ENCODE data around the gene MT2A.

GRCh38 chr16:56564793-56565477 lies 43.4 kb upstream of the MT2A start, which contains the start of gene MT4:
- no peak for TF ChIP-seq CTCF (IDR thresholded peaks at IDR 0.05)
- TF ChIP-seq EZH2 (IDR thresholded peaks at IDR 0.05; ENCODE audit: borderline replicate concordance, insufficient read depth, low read depth, low read length, poor library complexity, severe bottlenecking), result no peak
